T-helper 2 cell treated with Interferon-gamma antibody and Interleukin-4, amounts not matched to agents 5 μg/mL and 100 μg/mL, for 36 hours (primary cell): ENCODE results near the gene SPP2.

Experiments used
- DNase-seq: peaks from one replicate; pipeline ENCODE4 v3.0.0; 2021; ENCODE audit warnings: low spot score
- H3K27ac Mint-ChIP-seq: one replicate; pipeline ENCODE4 v1.8.0; 2021; ENCODE audit warnings: mild to moderate bottlenecking, mixed read lengths
- H3K27me3 Mint-ChIP-seq: one replicate; pipeline ENCODE4 v1.8.0; 2021; ENCODE audit warnings: low read depth, mixed read lengths
- H3K36me3 Mint-ChIP-seq: one replicate; pipeline ENCODE4 v1.8.0; 2021; ENCODE audit warnings: low read depth, mixed read lengths
- H3K4me1 Mint-ChIP-seq: one replicate; pipeline ENCODE4 v1.8.0; 2021; ENCODE audit warnings: low read depth, mixed read lengths
- H3K4me3 Mint-ChIP-seq: one replicate; pipeline ENCODE4 v1.8.0; 2022; ENCODE audit warnings: mild to moderate bottlenecking, moderate library complexity, mixed read lengths
- H3K9me3 Mint-ChIP-seq: one replicate; pipeline ENCODE4 v1.8.0; 2021; ENCODE audit warnings: mixed read lengths

SPP2 gene

GRCh38 chr2:234026693-234027254 lies 23.7 kb upstream of the SPP2 start:
- H3K9me3 Mint-ChIP-seq: no peaks in the 10 kb centered on the region
- H3K4me3 Mint-ChIP-seq: peak overlapping the region; percentile 16
- peaks cover 23% of the 10 kb centered on the region for H3K4me1 Mint-ChIP-seq
- no peaks in the 10 kb centered on the region for H3K36me3 Mint-ChIP-seq
- H3K27me3 Mint-ChIP-seq: peaks cover 28% of the 10 kb centered on the region
- no peak for DNase-seq
- H3K27ac Mint-ChIP-seq: no peak overlapping the region

- DNase-seq: no peak
- Mint-ChIP-seq H3K27me3 (peaks cover 28% of the 10 kb centered on the region), H3K4me3 (no peak overlapping the region), H3K27ac (no peak overlapping the region), H3K4me1 (peaks cover 29% of the 10 kb centered on the region), H3K36me3 (no peaks in the 10 kb centered on the region), H3K9me3 (peaks cover 6% of the 10 kb centered on the region)
Measured at GRCh38 chr2:234027641-234028040, 22.9 kb upstream of the SPP2 start.

GRCh38 chr2:234029150-234029733 lies 21.3 kb upstream of the SPP2 start:
- H3K36me3 Mint-ChIP-seq: peaks cover 3% of the 10 kb centered on the region
- H3K27me3 Mint-ChIP-seq: peaks cover 30% of the 10 kb centered on the region
- H3K4me1 Mint-ChIP-seq: peaks cover 32% of the 10 kb centered on the region
- no peak overlapping the region for H3K27ac Mint-ChIP-seq
- DNase-seq: no peak
- no peak overlapping the region for H3K4me3 Mint-ChIP-seq
- peaks cover 12% of the 10 kb centered on the region for H3K9me3 Mint-ChIP-seq

GRCh38 chr2:234031207-234031606 lies 19.3 kb upstream of the SPP2 start:
- Mint-ChIP-seq H3K4me1 (peaks cover 26% of the 10 kb centered on the region), H3K27ac (no peak overlapping the region), H3K4me3 (no peak overlapping the region), H3K9me3 (peaks cover 16% of the 10 kb centered on the region), H3K36me3 (peaks cover 3% of the 10 kb centered on the region), H3K27me3 (peaks cover 33% of the 10 kb centered on the region)
- DNase-seq: no peak

GRCh38 chr2:234032279-234032856 lies 18.1 kb upstream of the SPP2 start:
- Mint-ChIP-seq H3K4me3 (peak overlapping the region; percentile 28), H3K27me3 (peaks cover 34% of the 10 kb centered on the region), H3K4me1 (peaks cover 16% of the 10 kb centered on the region), H3K27ac (peak overlapping the region; percentile 71), H3K36me3 (peaks cover 3% of the 10 kb centered on the region), H3K9me3 (peaks cover 20% of the 10 kb centered on the region)
- no peak for DNase-seq

- no peak for DNase-seq
- Mint-ChIP-seq H3K9me3 (peaks cover 20% of the 10 kb centered on the region), H3K27me3 (peaks cover 32% of the 10 kb centered on the region), H3K4me1 (peaks cover 11% of the 10 kb centered on the region), H3K27ac (no peak overlapping the region), H3K36me3 (peaks cover 3% of the 10 kb centered on the region), H3K4me3 (no peak overlapping the region)
Measured at GRCh38 chr2:234033174-234033573, 17.3 kb upstream of the SPP2 start.

- no peak for DNase-seq
- Mint-ChIP-seq H3K36me3 (peaks cover 3% of the 10 kb centered on the region), H3K4me3 (no peak overlapping the region), H3K27me3 (peaks cover 35% of the 10 kb centered on the region), H3K27ac (no peak overlapping the region), H3K4me1 (peaks cover 10% of the 10 kb centered on the region), H3K9me3 (peaks cover 20% of the 10 kb centered on the region)
Measured at GRCh38 chr2:234033885-234034284, 16.6 kb upstream of the SPP2 start.

GRCh38 chr2:234038076-234038802 lies 12.3 kb upstream of the SPP2 start:
- DNase-seq: no peak
- Mint-ChIP-seq H3K27ac (no peak overlapping the region), H3K4me3 (no peak overlapping the region), H3K4me1 (peaks cover 1% of the 10 kb centered on the region), H3K36me3 (peaks cover 3% of the 10 kb centered on the region), H3K9me3 (peaks cover 14% of the 10 kb centered on the region), H3K27me3 (peaks cover 49% of the 10 kb centered on the region)

- Mint-ChIP-seq H3K4me3 (no peak overlapping the region), H3K36me3 (no peaks in the 10 kb centered on the region), H3K4me1 (no peaks in the 10 kb centered on the region), H3K9me3 (no peaks in the 10 kb centered on the region), H3K27ac (no peak overlapping the region), H3K27me3 (peaks cover 65% of the 10 kb centered on the region)
- DNase-seq: no peak
Measured at GRCh38 chr2:234044157-234044556, 6.3 kb upstream of the SPP2 start.

GRCh38 chr2:234046521-234046920 lies 4.0 kb upstream of the SPP2 start:
- DNase-seq: no peak
- Mint-ChIP-seq H3K27ac (no peak overlapping the region), H3K36me3 (no peaks in the 10 kb centered on the region), H3K4me1 (no peaks in the 10 kb centered on the region), H3K27me3 (peaks cover 59% of the 10 kb centered on the region), H3K9me3 (no peaks in the 10 kb centered on the region), H3K4me3 (no peak overlapping the region)

- no peak overlapping the region for H3K27ac Mint-ChIP-seq
- no peaks in the 10 kb centered on the region for H3K4me1 Mint-ChIP-seq
- no peak overlapping the region for H3K4me3 Mint-ChIP-seq
- no peaks in the 10 kb centered on the region for H3K9me3 Mint-ChIP-seq
- peaks cover 58% of the 10 kb centered on the region for H3K27me3 Mint-ChIP-seq
- no peak for DNase-seq
- H3K36me3 Mint-ChIP-seq: no peaks in the 10 kb centered on the region
Measured at GRCh38 chr2:234047361-234047760, 3.1 kb upstream of the SPP2 start.

- Mint-ChIP-seq H3K27ac (no peak overlapping the region), H3K9me3 (no peaks in the 10 kb centered on the region), H3K36me3 (no peaks in the 10 kb centered on the region), H3K27me3 (peaks cover 59% of the 10 kb centered on the region), H3K4me1 (no peaks in the 10 kb centered on the region), H3K4me3 (no peak overlapping the region)
- no peak for DNase-seq
Measured at GRCh38 chr2:234048049-234048448, 2.5 kb upstream of the SPP2 start.

GRCh38 chr2:234051374-234052070 lies 1.0 kb downstream of the SPP2 start:
- Mint-ChIP-seq H3K4me1 (no peaks in the 10 kb centered on the region), H3K9me3 (no peaks in the 10 kb centered on the region), H3K36me3 (no peaks in the 10 kb centered on the region), H3K27me3 (peaks cover 49% of the 10 kb centered on the region), H3K27ac (no peak overlapping the region), H3K4me3 (no peak overlapping the region)
- DNase-seq: no peak

GRCh38 chr2:234058881-234059280 lies 8.4 kb downstream of the SPP2 start:
- Mint-ChIP-seq H3K36me3 (no peaks in the 10 kb centered on the region), H3K4me1 (peaks cover 2% of the 10 kb centered on the region), H3K9me3 (no peaks in the 10 kb centered on the region), H3K4me3 (no peak overlapping the region), H3K27ac (no peak overlapping the region), H3K27me3 (peaks cover 45% of the 10 kb centered on the region)
- DNase-seq: no peak
